HepG2 (cell line): ENCODE measurements around the gene BCAS3. TPM values are rescaled to one million over a fixed set of nuclear protein-coding genes. Genes with fewer than 3 reads are reported as not detected.

Source experiments
- ATAC-seq: fragments of 200-7000 bp; cut with Tn5 transposase; 3 replicates; pipeline ENCODE4 v1.9.1; 2020; ENCODE audit warnings: mild to moderate bottlenecking, moderate library complexity
- BruUV-seq: library from RNA; stranded (reverse); fragments of 400-500 nt; replicated peaks from 2 replicates; lab custom pipeline; 2021; lab: Mats Ljungman, UMichigan
- CTCF ChIA-PET: fragments of 300-600 bp; formaldehyde crosslinking; extraction: SDS; loops from one replicate; lab custom pipeline; 2021; ENCODE audit warnings: low total read pairs, inconsistent platforms, low intra/inter-chr PET ratio; lab: Yijun Ruan, JAX
- POLR2A ChIA-PET: fragments of 350-600 bp; sonication (Branson Sonifier 250); formaldehyde crosslinking; loops from one replicate; lab custom pipeline; 2020; ENCODE audit warnings: antibody characterized with exemption, inconsistent platforms; lab: Yijun Ruan, JAX
- DNase-seq: peaks from one replicate; pipeline ENCODE4 v3.0.0-alpha.2; 2015; ENCODE audit warnings: low spot score
- FAIRE-seq: peaks from 3 replicates; lab custom pipeline; 2011; peaks lifted over from hg19 to GRCh38; lab: Jason Lieb, UNC
- H2AFZ ChIP-seq: one replicate; pipeline ENCODE4 v1.6.1; 2011; ENCODE audit warnings: low read length, inconsistent platforms
- H3K27ac ChIP-seq: fragments of 300-600 bp; 3 replicates; pipeline ENCODE4 v1.8.0; 2011; ENCODE audit warnings: mixed run types, mild to moderate bottlenecking, mixed read lengths, low read length, inconsistent platforms; ENCODE audit not compliant: insufficient read depth; ENCODE audit errors: extremely low read length
- H3K27me3 ChIP-seq, 2 experiments: fragments of 200-600 bp in 1 of 2; 2 replicates in 1 of 2; 3 replicates in 1 of 2; pipeline versions ENCODE4 v1.6.0 to v1.8.0; 2011; ENCODE audit warnings: low read length in 2 of 2, mild to moderate bottlenecking in 2 of 2, moderate library complexity in 2 of 2, inconsistent platforms in 1 of 2; ENCODE audit not compliant: insufficient read depth in 2 of 2, control insufficient read depth in 1 of 2
- H3K36me3 ChIP-seq, 2 experiments: fragments of 200-600 bp in 1 of 2; replicated peaks in 1 of 2; 2 replicates in 1 of 2; 3 replicates in 1 of 2; pipeline versions ENCODE4 v1.5.1 to v1.8.0; 2011; ENCODE audit warnings: low read length in 2 of 2, inconsistent platforms in 1 of 2; ENCODE audit not compliant: insufficient read depth in 2 of 2, control insufficient read depth in 1 of 2
- H3K4me1 ChIP-seq: 2 replicates; pipeline ENCODE4 v1.5.1; 2012; ENCODE audit warnings: low read length, inconsistent platforms; ENCODE audit not compliant: insufficient read depth
- H3K4me2 ChIP-seq: 2 replicates; pipeline ENCODE4 v1.6.0; 2011; ENCODE audit warnings: low read depth, low read length, inconsistent platforms
- H3K4me3 ChIP-seq, 3 experiments: fragments of 200-600 bp in 1 of 3; sonication (generic), shearing (Covaris generic) in 1 of 3; replicated peaks in 1 of 3; 2 replicates each; pipeline ENCODE4 v1.5.1; 2011 to 2016; ENCODE audit warnings: low read length in 3 of 3, inconsistent platforms in 2 of 3, low read depth in 2 of 3, mild to moderate bottlenecking in 2 of 3, control low read depth in 1 of 3, mixed read lengths in 1 of 3; ENCODE audit not compliant: insufficient read depth in 1 of 3
- H3K79me2 ChIP-seq: one replicate; pipeline ENCODE4 v1.6.1; 2011; ENCODE audit warnings: low read length, inconsistent platforms; ENCODE audit not compliant: insufficient read depth
- H3K9ac ChIP-seq: 2 replicates; pipeline ENCODE4 v1.6.0; 2011; ENCODE audit warnings: mild to moderate bottlenecking, low read depth, low read length, inconsistent platforms; ENCODE audit not compliant: insufficient read depth
- H3K9me3 ChIP-seq: 2 replicates; pipeline ENCODE4 v1.5.1; 2012; ENCODE audit warnings: mild to moderate bottlenecking, low read length
- H4K20me1 ChIP-seq: 2 replicates; pipeline ENCODE4 v1.6.0; 2011; ENCODE audit warnings: inconsistent platforms, mild to moderate bottlenecking, low read length, moderate library complexity; ENCODE audit not compliant: insufficient read depth
- ARID5B ChIP-seq: IDR thresholded peaks from 2 replicates; pipeline ENCODE4 v1.4.0; 2020; ENCODE audit warnings: mild to moderate bottlenecking, missing genetic modification reagents
- MATR3 ChIP-seq: sonication (generic); formaldehyde crosslinking; IDR thresholded peaks from 2 replicates; pipeline ENCODE4 v1.4.0; 2020; ENCODE audit warnings: missing genetic modification reagents
- MLX ChIP-seq: IDR thresholded peaks from 2 replicates; pipeline ENCODE4 v1.6.1; 2016
- PBX2 ChIP-seq: IDR thresholded peaks from 2 replicates; pipeline ENCODE4 v1.6.1; 2016; ENCODE audit warnings: control low read depth
- PTBP1 ChIP-seq: fragments of 200-400 bp; formaldehyde crosslinking; IDR thresholded peaks from 2 replicates; pipeline ENCODE4 v1.6.1; 2018; ENCODE audit warnings: low read length, low read depth; ENCODE audit not compliant: poor library complexity, severe bottlenecking
- RFXAP ChIP-seq: sonication (generic); formaldehyde crosslinking; IDR thresholded peaks from 2 replicates; pipeline ENCODE4 v1.4.0; 2020; ENCODE audit warnings: missing genetic modification reagents, borderline replicate concordance
- SUZ12 ChIP-seq: fragments of 150-350 bp; IDR thresholded peaks from 2 replicates; pipeline ENCODE4 v1.6.1; 2014; ENCODE audit warnings: low read depth, low read length
- TFE3 ChIP-seq: IDR thresholded peaks from 2 replicates; pipeline ENCODE4 v1.6.1; 2016
- ZBTB21 ChIP-seq: sonication (generic); formaldehyde crosslinking; IDR thresholded peaks from 2 replicates; pipeline ENCODE4 v1.4.0; 2020; ENCODE audit warnings: missing genetic modification reagents
- ZBTB7A ChIP-seq: sonication (generic); formaldehyde crosslinking; IDR thresholded peaks from 2 replicates; pipeline ENCODE4 v1.8.0; 2022; ENCODE audit warnings: mild to moderate bottlenecking, missing genetic modification reagents
- ZNF557 ChIP-seq: sonication (generic); formaldehyde crosslinking; IDR thresholded peaks from 2 replicates; pipeline ENCODE4 v1.4.0; 2020; ENCODE audit warnings: missing genetic modification reagents
- ZNF614 ChIP-seq: IDR thresholded peaks from 2 replicates; pipeline ENCODE4 v1.6.1; 2018; ENCODE audit warnings: missing biosample characterization, missing genetic modification reagents, inconsistent platforms, borderline replicate concordance
- ZSCAN5A ChIP-seq: sonication (generic); formaldehyde crosslinking; IDR thresholded peaks from 2 replicates; pipeline ENCODE4 v1.8.0; 2022; ENCODE audit warnings: mild to moderate bottlenecking, missing genetic modification reagents, borderline replicate concordance
- WGBS: methylation state at CpG from one replicate; pipeline ENCODE4 v1.1.6; 2017; ENCODE audit warnings: low lambda C conversion rate; 5-methylcytosine and 5-hydroxymethylcytosine counted together
- in situ Hi-C: cut with HindIII; loops from 2 replicates; pipeline ENCODE4 v1.10.0; 2017; ENCODE audit warnings: low pct_unique_long_range_greater_than_20kb; ENCODE audit not compliant: extremely low pct_ligation_motif_present
- intact Hi-C: fragments of 100-400 bp; cut with micrococcal nuclease; formaldehyde crosslinking; loops from one replicate; pipeline ENCODE4 v1.10.0; 2022; ENCODE audit not compliant: unreplicated experiment
- polyA plus RNA-seq, 8 experiments: library from polyadenylated mRNA; depleted of rRNA in 3 of 8; stranded (reverse) in 7 of 8; unstranded in 1 of 8; fragments of >200 nt; fragmentation: Illumina TruSeq in 4 of 8; extraction: Trizol in 4 of 8; gene quantifications; 2 replicates each; pipeline versions ENCODE4 v1.2.1 to v1.2.3, GENCODE V29; 2011 to 2016; ENCODE audit warnings: low read depth in 4 of 8, missing spikeins in 1 of 8, mixed read lengths in 1 of 8; ENCODE audit not compliant: insufficient read depth in 1 of 8
- total RNA-seq, 5 experiments: library from RNA; depleted of rRNA; stranded (reverse); fragments of >200 nt; fragmentation: Illumina TruSeq; extraction: Trizol; gene quantifications; 2 replicates each; pipeline ENCODE4 v1.2.3, GENCODE V29; 2016; ENCODE audit warnings: low read depth in 1 of 5

BCAS3 gene
- total and polyA plus RNA-seq, 2 of the 13 experiments (the other 11 are each of a cell fraction or from before 2014, with no cell fraction given), result 10.7 to 11.2 TPM

GRCh38 chr17:61399131-61400065 is 721.7 kb downstream of the BCAS3 start, which contains the start of gene TBX2:
Gene TBX2, plus strand, starts transcription at chr17:61399843. Its CDS starts 334 bp downstream, at chr17:61400177.
- CTCF ChIA-PET, result interaction anchor here (1.0 kb wide), 1 partner anchor 13 kb away, joined by 3 read pairs; no protein-coding TSS in a partner anchor
- POLR2A ChIA-PET, result interaction anchor here (0.6 to 3.5 kb wide), 18 partner anchors 10 to 722 kb away, joined by 3 to 56 read pairs (median 5); partner anchors contain the start of genes BCAS3 and BRIP1
- no peaks in the 10 kb centered on the region for H3K9me3 ChIP-seq
- 2% methylated on average over 36 of the region's 98 CpGs for WGBS
- H3K9ac ChIP-seq, result peak within 1 kb of the TSS; percentile 97
- ATAC-seq (peak; percentile 74), FAIRE-seq (peak; percentile 83), DNase-seq (peak; percentile 80)
- peaks cover 3 to 4% of the 10 kb centered on the region in 2 experiments; a peak in 2 of 5 replicates for H3K36me3 ChIP-seq
- peaks cover 24% of the 10 kb centered on the region for H3K79me2 ChIP-seq
- peaks cover 46% of the 10 kb centered on the region for H3K4me1 ChIP-seq
- no peaks in the 10 kb centered on the region for H3K27me3 ChIP-seq
- BruUV-seq, result no TSS peak
- in situ Hi-C loops (loop anchor here (10.0 kb wide), 1 partner anchor 675 kb away; no protein-coding TSS in a partner anchor), intact Hi-C loops (loop anchor here (1.0 to 10.0 kb wide), 2 partner anchors 36 to 675 kb away; no protein-coding TSS in a partner anchor)
- peak within 1 kb of the TSS; percentile 72 to 93 (median 86) for H3K4me3 ChIP-seq
- H4K20me1 ChIP-seq, result no peaks in the 10 kb centered on the region
- peak within 1 kb of the TSS; percentile 84 for H3K4me2 ChIP-seq
- H2AFZ ChIP-seq, result no peak within 1 kb of the TSS
- H3K27ac ChIP-seq, result peak within 1 kb of the TSS; percentile 81
- TF ChIP-seq ZBTB21 (CRISPR knock-in tag) (no peak), PBX2 (CRISPR knock-in tag) (no peak), TFE3 (CRISPR knock-in tag) (no peak), RFXAP (CRISPR knock-in tag) (peak; percentile 63; the same call in 1 of the 2 replicates), ZNF614 (CRISPR knock-in tag) (no peak; the same call in 1 of the 2 replicates), ARID5B (CRISPR knock-in tag) (peak; percentile 28; the same call in 1 of the 2 replicates), MATR3 (CRISPR knock-in tag) (no peak), MLX (no peak), SUZ12 (no peak), ZSCAN5A (CRISPR knock-in tag) (0 out of 2 replicates have a peak, but pooled peaks have one; percentile 14), ZBTB7A (peak; percentile 62; the same call in 1 of the 2 replicates), ZNF557 (CRISPR knock-in tag) (no peak), PTBP1 (no peak)
